ENCODE results near the gene ANKRD50. TPM values are rescaled to one million over a fixed set of nuclear protein-coding genes. Genes with fewer than 3 reads are reported as not detected.

Gene ANKRD50, protein sequence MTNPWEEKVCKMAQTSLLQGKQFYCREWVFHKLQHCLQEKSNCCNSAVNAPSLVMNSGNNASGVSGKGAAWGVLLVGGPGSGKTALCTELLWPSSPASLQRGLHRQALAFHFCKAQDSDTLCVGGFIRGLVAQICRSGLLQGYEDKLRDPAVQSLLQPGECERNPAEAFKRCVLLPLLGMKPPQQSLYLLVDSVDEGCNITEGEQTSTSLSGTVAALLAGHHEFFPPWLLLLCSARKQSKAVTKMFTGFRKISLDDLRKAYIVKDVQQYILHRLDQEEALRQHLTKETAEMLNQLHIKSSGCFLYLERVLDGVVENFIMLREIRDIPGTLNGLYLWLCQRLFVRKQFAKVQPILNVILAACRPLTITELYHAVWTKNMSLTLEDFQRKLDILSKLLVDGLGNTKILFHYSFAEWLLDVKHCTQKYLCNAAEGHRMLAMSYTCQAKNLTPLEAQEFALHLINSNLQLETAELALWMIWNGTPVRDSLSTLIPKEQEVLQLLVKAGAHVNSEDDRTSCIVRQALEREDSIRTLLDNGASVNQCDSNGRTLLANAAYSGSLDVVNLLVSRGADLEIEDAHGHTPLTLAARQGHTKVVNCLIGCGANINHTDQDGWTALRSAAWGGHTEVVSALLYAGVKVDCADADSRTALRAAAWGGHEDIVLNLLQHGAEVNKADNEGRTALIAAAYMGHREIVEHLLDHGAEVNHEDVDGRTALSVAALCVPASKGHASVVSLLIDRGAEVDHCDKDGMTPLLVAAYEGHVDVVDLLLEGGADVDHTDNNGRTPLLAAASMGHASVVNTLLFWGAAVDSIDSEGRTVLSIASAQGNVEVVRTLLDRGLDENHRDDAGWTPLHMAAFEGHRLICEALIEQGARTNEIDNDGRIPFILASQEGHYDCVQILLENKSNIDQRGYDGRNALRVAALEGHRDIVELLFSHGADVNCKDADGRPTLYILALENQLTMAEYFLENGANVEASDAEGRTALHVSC (N-terminal part only)
- polyA plus RNA-seq = 1 to 10 TPM; 1.5 to 4.1 (median 1.8) TPM

GRCh38 chr4:124712372-124713184, at the start of gene ANKRD50:
Gene ANKRD50 (minus strand): TSS chr4:124712732. CDS start chr4:124710511, 2,221 bp downstream.
- 0 to 1% (median 0%) methylated on average over 49 to 84 of the region's 85 CpGs for WGBS, 3 donors
- peak within 1 kb of the TSS; percentile 45 for H3K27ac ChIP-seq (ENCODE audit: low read depth, low read length)

DNA sequence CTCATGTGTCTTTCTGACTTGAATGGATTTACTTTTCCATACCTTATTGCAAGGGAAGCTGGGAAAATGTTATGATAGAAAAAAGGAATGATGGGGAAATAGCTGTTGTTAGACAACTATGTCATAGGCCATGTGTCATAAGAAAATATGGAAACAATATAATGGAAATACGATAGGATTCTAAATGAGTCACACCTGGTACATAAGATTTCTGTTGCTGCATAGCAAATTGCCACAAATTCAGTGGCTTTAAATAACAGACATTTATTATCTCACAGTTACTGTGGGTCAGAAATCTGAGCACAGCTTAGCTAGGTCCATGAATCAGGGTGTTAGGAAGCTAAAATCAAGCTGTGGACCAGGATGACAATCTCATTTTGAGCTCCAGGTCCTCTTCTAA, 44.6 kb upstream of the ANKRD50 start:
- no peak overlapping the region for H3K27ac ChIP-seq (ENCODE audit: low read depth, low read length)
- 86 to 97% (median 94%) methylated on average over 1 of the region's 1 CpG for WGBS, 3 donors

DNA sequence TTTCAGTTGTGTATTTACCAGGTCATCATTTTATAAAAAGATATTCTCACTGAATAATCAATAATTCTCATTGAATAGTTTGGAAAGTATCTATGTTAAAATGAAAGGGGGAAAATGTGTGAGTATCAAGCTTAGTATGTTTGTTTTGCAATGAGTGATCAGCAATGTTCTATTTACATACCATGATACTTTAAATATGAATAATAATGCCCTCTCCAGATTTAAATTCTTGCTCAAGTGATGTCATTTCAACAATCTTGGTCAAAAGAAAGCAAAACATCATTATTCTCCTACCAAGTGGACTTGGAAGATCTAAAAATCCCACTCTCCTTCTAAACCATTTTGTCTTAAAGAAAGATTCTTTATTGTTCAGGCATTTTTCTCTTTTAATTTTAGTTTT, 42.1 kb upstream of the ANKRD50 start:
- no peak overlapping the region for H3K27ac ChIP-seq (ENCODE audit: low read depth, low read length)

DNA sequence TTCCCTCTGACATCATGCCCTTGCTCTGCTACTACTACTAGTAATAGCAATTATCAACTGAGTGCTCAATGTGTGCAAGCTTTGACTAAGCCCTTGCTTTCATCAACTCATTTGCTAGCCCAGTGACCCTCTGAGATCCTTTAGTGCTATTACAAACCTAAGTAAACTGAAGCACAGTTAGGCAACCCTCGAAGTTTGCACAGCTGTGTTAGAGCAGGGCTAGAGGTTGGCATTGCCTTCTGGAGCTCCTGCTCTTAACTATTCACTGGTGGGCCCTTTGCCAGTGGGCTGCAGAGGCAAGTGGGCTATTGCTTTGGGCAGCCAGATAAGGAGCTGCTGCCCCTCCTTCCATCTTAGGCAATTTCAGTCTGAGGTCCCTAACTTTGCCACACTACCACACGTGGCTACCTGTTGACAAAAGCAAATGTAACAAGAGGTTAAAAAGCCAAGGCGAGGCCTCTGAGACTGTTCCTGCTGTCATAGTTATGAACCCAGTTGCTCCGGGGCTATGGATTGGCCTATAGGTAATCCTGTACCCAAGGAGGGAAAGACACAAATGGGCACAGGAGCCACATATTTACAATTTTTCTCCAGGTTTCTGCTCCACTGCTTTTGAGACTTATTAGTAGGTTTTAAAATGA, 41.5 kb upstream of the ANKRD50 start:
- WGBS, 3 donors = 31 to 89% (median 87%) methylated on average over 4 of the region's 4 CpGs
- H3K27ac ChIP-seq (ENCODE audit: low read depth, low read length) = no peak overlapping the region

GRCh38 chr4:124749421-124749820, 36.9 kb upstream of the ANKRD50 start:
- 90 to 97% (median 95%) methylated on average over 2 of the region's 2 CpGs for WGBS, 3 donors
- H3K27ac ChIP-seq (ENCODE audit: low read depth, low read length) = no peak overlapping the region

DNA sequence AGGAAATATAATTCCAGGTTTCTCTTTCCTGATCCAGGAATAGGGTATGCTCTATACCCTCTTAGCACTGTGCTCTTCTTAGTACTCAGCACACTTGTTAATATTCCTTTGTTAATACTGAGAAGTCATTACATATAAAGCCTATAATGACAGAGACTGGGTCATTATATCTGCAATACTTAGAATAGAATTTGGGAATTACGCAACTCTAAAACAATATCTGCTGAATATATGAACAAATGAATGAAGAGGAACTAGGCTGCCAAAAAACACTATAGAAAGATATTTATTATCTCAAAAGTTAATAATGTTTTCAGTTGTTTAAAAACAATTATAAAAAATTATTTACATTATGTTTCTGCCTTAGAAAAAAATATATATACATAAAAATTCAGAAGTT, 36.4 kb upstream of the ANKRD50 start:
- 98 to 100% (median 99%) methylated on average over 1 of the region's 1 CpG for WGBS, 3 donors
- no peak overlapping the region for H3K27ac ChIP-seq (ENCODE audit: low read depth, low read length)

DNA sequence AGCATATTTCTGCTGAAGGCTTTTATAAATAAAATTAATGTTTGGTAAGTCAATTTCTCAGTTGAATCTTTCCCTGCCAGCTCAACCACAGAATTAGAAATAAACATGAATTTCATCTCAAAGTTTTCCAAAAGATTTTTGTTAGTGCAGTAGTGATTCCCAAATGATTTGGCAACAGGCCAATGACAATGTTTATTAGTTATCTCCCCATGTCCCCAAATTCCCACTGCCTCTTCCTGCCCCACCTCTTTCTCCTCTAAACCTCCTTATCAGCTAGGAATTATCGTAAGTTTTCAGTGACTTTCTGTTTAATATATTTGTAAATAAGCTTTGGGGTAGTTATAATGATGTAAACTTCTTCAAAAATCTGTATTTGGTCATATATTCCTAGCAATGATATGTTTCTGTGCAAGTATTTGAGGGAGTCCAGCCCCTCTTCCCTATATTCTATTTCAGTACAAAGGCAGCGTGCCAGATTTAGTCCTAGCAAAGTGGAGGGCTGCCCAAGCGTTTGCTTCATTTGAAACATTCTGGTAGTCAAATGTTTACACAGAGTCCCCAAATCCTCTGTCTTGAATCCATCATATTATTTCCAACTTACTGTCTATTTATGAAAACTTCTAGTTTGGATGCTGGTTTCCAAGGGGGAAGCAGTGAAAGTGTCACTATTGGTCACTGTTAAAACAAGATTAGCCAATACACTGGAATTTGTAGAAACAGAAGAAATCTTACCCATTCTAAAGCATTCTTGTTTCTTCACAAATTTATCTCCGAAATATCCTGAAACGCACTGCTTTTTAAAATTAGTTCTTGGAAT, 33.7 kb upstream of the ANKRD50 start:
- WGBS, 3 donors = 49 to 67% (median 50%) methylated on average over 5 of the region's 5 CpGs
- H3K27ac ChIP-seq (ENCODE audit: low read depth, low read length) = no peak overlapping the region

DNA sequence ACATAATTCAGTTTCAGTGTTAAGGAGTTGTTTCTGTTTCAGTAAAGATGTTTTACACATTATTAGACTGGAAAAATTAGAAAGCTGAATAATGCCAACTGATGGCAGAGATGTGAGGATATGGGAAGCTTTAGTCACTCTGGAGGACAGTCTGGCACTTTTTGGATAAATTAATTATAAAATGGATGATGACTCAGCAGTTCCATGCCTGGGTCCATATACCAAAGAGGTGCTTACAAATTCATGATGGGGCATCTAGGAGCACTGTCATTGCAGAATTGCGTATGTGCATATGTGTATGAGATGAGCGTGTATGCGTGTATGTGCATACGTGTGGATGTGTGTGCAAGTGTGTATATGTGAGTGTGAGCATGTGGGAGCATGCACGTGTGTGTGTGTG, 31.2 kb upstream of the ANKRD50 start:
- 83 to 91% (median 86%) methylated on average over 5 of the region's 5 CpGs for WGBS, 3 donors
- H3K27ac ChIP-seq (ENCODE audit: low read depth, low read length) = no peak overlapping the region

DNA sequence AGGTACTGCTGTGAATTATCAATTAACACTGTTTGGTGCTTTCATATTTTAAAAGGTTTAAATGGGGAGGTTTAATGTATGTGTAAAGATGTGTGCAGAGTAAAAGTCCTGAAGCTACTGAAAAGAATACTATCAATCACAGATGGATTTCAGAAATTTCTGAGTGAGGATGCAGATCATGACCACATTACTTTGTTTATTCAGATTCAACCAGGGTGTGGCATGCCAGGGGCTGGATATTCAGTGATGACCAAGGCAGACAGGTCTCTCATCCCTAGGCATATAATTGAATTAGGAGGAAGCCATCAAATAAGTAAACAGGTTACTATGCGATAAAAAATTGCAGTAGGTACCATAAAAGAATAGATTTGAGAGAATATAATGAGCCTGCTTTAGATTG, 28.0 kb upstream of the ANKRD50 start:
- H3K27ac ChIP-seq (ENCODE audit: low read depth, low read length) = no peak overlapping the region
- WGBS, 3 donors = 66 to 93% (median 89%) methylated on average over 1 of the region's 1 CpG

DNA sequence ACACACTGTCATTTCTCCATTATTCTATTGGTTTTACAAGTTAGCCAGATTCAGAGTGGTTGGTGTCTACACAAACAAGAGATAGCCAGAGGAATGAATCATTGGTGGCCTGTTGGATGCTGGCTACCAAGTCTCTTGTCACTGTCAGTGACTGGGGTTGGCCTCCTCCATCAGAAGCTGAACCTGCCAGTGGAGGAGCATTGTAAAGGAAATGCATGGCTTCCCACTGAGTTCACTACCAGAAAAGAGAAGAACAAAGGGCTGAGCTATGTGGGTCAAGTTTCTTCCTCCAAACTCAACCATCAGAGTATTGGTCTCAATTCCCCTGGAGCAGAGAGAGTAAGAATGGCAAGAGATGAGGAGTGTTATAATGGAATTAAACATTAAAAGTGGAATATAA, 26.5 kb upstream of the ANKRD50 start:
- H3K27ac ChIP-seq (ENCODE audit: low read depth, low read length) = no peak overlapping the region

- 69 to 87% (median 75%) methylated on average over 2 of the region's 2 CpGs for WGBS, 3 donors
- H3K27ac ChIP-seq (ENCODE audit: low read depth, low read length) = no peak overlapping the region
Measured at GRCh38 chr4:124737619-124738018, 25.1 kb upstream of the ANKRD50 start.

- 33 to 80% (median 72%) methylated on average over 1 of the region's 1 CpG for WGBS, 3 donors
- H3K27ac ChIP-seq (ENCODE audit: low read depth, low read length) = no peak overlapping the region
Measured at GRCh38 chr4:124736526-124736925, 24.0 kb upstream of the ANKRD50 start.

- 94 to 95% (median 94%) methylated on average over 5 of the region's 5 CpGs for WGBS, 3 donors
- H3K27ac ChIP-seq (ENCODE audit: low read depth, low read length) = no peak overlapping the region
Measured at GRCh38 chr4:124727331-124727890, 14.9 kb upstream of the ANKRD50 start.

- WGBS, 3 donors = 89 to 91% (median 90%) methylated on average over 3 of the region's 3 CpGs
- H3K27ac ChIP-seq (ENCODE audit: low read depth, low read length) = no peak overlapping the region
Measured at GRCh38 chr4:124726269-124726668, 13.7 kb upstream of the ANKRD50 start.

- no peak overlapping the region for H3K27ac ChIP-seq (ENCODE audit: low read depth, low read length)
Measured at GRCh38 chr4:124722071-124722470, 9.5 kb upstream of the ANKRD50 start.

DNA sequence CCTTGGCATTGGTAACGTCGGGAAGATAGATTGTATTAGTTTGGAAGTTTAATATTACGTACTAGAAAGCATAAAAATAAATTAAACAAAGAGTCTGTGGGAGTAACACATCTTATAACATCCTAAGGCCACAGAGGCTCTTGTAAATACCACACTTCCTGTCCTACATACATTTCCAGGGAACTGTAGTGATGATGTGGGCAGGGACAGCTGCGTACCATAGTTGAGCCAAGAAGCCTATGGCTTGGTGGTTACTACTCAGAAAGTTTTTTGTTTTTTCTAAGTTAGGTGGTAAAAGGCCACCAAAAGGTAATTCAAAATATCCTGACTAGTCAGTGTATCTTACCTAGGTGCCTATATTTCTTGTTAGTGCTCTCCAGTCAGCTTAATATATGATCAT, 4.6 kb upstream of the ANKRD50 start:
- H3K27ac ChIP-seq (ENCODE audit: low read depth, low read length) = no peak overlapping the region
- 89 to 92% (median 91%) methylated on average over 4 of the region's 4 CpGs for WGBS, 3 donors

DNA sequence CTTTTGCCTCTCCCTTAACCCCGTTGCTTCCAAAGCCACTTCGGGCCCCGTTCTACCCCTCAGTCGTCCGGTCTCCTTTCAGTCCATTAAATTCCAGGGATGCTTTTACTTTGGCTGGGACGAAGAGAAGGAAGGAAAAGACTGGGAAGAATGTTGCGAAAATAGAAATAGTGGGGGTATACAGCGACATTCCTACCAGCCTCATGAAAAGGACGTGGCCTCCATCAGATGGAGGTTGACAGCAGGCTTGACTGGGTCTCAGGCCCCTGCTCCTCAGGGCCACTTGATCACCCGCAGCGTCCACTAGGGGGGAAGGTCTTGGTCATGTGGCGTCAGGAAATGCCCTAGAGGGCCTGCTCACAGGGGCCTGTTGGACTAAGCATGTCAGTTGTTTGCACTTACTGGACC, 657 bp upstream of the ANKRD50 start:
- WGBS, 3 donors = 1 to 2% (median 2%) methylated on average over 12 of the region's 12 CpGs
- H3K27ac ChIP-seq (ENCODE audit: low read depth, low read length) = peak overlapping the region; percentile 45

Measured in adipose tissue (tissue), 3 donors.